H1 (cell line): ENCODE measurements around the gene MRGPRX2. TPM values are rescaled to one million over a fixed set of nuclear protein-coding genes. Genes with fewer than 3 reads are reported as not detected.

Source experiments
- JUN ChIP-seq: IDR thresholded peaks from 2 replicates; pipeline ENCODE4 v1.6.1; 2011; ENCODE audit warnings: low read depth, mild to moderate bottlenecking, improper control_type of control experiment, low read length
- SAP30 ChIP-seq: fragments of 300-600 bp; sonication (generic); IDR thresholded peaks from 2 replicates; pipeline ENCODE4 v1.7.1; 2012; ENCODE audit warnings: low read length, moderate library complexity, mild to moderate bottlenecking, inconsistent platforms; ENCODE audit not compliant: insufficient read depth, insufficient replicate concordance
- polyA plus RNA-seq, 7 experiments: library from polyadenylated mRNA; depleted of rRNA in 3 of 7; stranded (reverse) in 5 of 7; unstranded in 2 of 7; fragments of >200 nt in 5 of 7; fragments of 200-250 nt in 2 of 7; gene quantifications; 1 replicate in 5 of 7; 2 replicates in 1 of 7; 4 replicates in 1 of 7; pipeline versions ENCODE4 v1.2.1 to v1.2.3, GENCODE V29; 2011 to 2013; ENCODE audit warnings: missing spikeins in 2 of 7, mixed read lengths in 2 of 7
- total RNA-seq: library from RNA; stranded (reverse); fragmentation: NEBNext Ultra II Directional; extraction: Animal tissue kit (Norgen Biotek cat#: 25700); gene quantifications from 2 replicates; pipeline ENCODE4 v1.2.1, GENCODE V29; 2021
- TF ChIP-seq, protein P1 (sequence below): IDR thresholded peaks from 2 replicates; pipeline ENCODE4 v1.6.1; 2012; ENCODE audit warnings: inconsistent platforms

MRGPRX2 gene
- total and polyA plus RNA-seq, 2 of the 8 experiments (the other 6 are each of a cell fraction or from before 2014, with no cell fraction given) = not detected

DNA sequence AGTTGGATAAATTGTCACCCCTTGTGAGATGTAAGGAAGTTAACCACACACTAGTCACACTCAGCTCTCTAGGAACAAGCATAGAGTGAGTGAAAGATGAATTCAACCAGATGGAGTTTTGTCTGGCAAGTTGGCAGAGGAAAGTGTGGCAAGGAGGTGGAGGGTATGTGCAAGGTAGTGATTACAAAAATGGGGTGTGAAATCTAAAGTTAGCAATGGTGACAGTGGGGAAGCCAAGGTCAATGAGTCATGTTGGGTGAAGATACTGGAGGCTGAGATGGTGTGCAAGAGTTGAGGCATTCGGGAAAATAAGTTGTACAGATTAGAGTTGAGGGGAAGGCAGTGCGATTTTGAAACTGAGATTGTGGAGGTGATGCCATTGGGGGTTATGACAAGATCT lies 33.7 kb downstream of the MRGPRX2 start (continued):
- TF ChIP-seq, protein P1, sequence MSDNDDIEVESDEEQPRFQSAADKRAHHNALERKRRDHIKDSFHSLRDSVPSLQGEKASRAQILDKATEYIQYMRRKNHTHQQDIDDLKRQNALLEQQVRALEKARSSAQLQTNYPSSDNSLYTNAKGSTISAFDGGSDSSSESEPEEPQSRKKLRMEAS = no peak
- TF ChIP-seq JUN (no peak), SAP30 (no peak)
